ENCODE data around the gene SV2A.
"Not testable (repeated sequence)": the region's sequence is repeated elsewhere in the genome, so short reads cannot be mapped to it uniquely, and the experiment has no call there.

The SV2A gene, protein sequence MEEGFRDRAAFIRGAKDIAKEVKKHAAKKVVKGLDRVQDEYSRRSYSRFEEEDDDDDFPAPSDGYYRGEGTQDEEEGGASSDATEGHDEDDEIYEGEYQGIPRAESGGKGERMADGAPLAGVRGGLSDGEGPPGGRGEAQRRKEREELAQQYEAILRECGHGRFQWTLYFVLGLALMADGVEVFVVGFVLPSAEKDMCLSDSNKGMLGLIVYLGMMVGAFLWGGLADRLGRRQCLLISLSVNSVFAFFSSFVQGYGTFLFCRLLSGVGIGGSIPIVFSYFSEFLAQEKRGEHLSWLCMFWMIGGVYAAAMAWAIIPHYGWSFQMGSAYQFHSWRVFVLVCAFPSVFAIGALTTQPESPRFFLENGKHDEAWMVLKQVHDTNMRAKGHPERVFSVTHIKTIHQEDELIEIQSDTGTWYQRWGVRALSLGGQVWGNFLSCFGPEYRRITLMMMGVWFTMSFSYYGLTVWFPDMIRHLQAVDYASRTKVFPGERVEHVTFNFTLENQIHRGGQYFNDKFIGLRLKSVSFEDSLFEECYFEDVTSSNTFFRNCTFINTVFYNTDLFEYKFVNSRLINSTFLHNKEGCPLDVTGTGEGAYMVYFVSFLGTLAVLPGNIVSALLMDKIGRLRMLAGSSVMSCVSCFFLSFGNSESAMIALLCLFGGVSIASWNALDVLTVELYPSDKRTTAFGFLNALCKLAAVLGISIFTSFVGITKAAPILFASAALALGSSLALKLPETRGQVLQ

DNA sequence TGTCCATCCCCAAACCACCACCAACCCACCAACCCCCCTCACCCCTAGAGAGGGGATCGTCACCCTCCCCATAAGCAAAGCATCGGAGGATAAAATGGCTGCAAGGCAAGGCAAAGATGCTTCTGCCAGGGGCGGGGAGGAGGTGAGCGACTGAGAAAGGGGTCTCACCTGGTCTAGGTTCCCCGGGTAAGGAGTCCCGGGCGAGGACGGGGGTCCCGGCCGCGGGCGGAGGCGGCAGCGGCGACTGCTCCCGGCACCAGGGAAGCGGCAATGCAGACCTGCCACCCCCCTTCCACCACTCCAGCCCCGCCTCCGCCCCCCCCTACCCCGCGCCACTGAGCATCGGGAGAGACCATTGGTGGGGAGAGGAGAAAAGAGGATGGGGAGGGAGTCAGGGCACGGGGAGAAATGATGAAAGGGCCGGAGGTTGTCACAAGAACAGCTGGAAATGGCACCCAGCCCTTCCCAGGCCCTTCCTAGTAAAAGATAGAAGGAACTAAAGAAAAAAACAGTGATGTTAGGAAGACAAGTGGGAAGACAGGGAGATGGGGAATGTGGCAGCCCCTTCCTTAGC is at the start of gene SV2A:
SV2A (minus strand) TSS at position 274 of the 574 bp plus-strand sequence. CDS start 4,004 bp downstream, outside the sequence.
- DNase-seq: peak; percentile 47

DNA sequence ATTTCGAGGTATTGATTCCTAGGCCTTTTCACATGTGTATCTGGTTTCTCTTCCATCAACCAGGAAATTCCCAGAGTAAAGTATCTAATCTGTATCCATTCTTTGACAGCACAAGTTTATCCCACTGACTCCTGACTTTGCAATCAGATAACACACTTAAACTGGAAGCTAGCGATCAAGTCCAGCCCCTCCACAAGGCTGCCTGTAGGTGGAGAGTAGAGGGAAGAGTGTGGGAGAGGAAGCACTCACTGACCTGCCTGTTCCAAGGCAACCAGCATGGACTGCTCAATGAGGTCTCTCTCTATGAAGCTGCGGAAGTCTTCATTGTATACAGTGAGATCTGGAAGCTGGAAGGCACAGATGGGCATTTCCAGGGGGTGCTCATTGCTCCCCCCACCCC is 49.4 kb upstream of the SV2A start:
- DNase-seq: no peak

DNA sequence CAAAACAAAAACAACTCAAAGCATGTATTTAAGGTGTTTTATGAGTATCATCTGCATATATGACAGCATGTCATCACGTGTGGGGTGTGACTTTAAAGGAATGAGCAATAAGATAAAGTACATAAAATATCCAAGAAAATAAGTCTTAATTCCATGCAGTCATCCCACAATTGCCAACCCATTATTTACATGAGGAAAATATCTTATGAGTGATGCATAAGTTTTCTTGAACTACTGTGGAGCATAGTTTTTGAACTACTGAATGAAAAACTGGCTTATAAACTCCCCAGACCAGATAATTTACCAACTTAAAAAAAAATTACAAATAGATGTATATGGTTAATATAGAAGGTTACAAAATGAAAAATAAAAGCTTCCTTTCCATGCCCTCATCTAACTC is 48.8 kb upstream of the SV2A start:
- no peak for DNase-seq

DNA sequence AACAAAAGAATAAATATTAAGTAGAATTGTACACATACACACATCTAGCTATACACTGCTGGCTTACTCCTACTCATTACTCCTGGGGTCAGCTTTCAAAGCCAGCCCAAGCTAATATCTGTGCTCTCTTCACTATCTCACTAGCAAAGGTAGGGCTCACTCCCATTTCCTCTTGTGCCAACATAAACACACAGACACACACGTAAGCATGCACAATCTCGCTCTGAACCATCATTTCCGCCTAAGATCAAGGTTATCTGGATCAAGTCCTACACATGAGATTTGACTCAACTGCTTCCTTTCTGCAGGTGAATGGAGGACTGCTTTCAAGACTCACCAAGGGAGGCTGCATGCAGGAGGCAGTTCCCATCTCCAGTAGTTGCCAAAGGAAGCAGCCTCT is 47.8 kb upstream of the SV2A start:
- no peak for DNase-seq

DNA sequence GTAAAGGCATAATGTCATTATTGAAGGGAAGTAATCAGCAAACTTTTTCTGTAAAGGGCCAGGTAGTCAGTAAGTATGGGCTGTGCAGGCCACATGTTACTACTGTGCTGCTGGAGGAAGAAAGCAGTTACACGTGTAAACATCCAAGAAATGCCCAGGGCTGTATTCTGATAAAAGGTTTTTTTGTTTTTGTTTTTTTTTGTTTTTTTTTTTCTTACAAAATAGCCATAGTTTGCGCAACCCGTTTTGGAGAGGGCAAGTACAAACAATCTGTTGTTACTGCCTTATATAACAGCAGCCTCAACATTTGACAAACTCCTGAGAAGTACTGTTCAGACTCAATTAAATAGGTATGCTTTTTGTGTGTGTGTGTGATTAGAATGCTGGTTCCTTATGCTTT is 45.7 kb upstream of the SV2A start:
- no peak for DNase-seq

DNA sequence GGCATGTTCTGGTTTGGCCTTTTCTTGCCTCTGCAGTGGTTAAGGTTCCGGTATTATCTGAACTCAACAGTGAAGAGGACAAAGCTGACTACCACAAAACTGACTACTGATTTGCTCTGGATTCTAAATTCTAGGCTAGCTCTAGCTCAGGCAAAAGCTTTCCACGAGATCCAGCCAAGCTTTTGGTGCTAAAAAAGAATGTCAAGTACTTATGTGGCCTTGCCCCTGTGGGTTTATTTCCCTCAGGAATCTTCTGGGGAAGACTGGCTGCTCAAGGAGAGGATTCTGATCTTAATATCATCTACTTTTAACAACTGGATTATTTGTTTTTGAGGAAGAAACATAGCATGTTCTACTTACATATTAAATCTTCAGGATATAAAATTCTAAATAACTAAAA is 45.1 kb upstream of the SV2A start:
- DNase-seq: no peak

DNA sequence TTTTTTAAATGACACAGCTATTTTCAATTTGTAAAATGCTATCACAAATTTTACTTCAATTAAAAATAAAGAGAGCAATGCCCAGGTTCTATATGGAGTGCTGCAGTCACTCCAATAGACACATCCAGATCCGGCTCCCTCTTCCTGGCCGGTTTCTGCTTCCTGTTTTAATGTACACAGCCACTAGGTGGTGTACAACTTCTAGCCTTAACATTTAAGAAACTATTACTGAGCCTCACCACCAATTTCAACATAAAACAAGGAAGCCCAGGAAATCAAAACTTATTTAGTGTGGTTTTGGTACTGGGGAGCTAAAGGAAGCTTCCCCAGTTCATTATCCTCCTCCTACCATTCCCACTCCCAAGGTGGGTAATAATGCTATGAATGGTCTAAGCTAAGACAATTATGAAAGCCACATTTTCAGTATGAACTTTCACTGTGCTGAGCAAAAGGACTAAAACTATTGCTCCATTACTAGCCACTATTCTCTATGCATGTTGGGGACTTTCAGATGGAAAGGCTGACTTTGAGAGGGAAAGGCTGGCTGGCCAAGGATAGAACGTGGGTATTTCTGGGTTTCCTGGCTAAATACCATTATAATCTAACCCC is 44.5 kb upstream of the SV2A start:
- DNase-seq: peak; percentile 14

DNA sequence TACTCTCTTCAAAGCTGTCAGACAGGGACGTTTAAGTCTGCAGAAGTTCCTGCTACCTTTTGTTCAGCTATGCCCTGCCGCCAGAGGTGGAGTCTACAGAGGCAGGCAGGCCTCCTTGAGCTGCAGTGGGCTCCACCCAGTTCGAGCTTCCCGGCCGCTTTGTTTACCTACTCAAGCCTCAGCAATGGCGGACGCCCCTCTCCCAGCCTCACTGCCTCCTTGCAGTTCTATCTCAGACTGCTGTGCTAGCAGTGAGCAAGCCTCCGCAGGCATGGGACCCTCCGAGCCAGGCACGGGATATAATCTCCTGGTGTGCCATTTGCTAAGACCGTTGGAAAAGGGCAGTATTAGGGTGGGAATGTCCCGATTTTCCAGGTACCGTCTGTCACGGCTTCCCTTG is 39.9 kb upstream of the SV2A start:
- not testable (repeated sequence) for DNase-seq

DNA sequence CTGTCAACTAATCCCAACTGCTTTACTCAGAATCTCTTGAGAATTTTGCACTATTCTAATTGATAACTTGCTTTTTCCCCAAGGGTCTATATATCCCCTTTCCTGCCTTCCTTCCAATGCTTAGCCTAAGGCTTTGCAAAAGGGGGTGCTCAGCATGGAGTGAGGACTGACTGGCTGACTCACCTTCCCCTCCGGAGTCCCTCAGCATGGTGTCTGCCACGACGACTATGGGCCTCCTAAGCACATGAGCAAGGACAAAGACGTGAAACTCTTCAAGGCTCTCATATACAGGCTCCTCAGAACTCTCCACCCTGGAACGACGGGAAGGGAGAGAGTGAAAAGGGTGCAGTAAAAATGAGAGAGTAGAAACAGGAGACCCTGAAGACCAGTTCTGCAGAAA is 32.3 kb upstream of the SV2A start:
- no peak for DNase-seq

DNA sequence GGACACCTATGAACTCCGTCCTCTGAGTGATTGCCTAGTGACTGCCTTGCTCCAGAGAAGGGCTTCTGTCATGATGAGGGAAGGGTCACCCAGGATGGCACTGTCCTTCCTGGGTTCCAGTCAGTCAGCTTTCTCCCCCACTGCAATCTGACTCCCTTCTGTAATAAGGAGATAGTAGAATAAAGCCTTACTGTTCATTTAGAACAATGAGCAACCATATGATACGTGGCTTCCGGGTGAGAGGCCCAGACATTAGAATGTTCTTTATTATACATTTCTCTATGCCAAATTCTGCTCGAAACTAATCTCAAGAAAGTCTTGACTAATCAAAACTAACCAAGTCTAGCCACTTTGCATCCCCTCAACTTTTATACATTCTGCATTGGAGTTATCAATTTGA is 27.6 kb upstream of the SV2A start:
- no peak for DNase-seq

DNA sequence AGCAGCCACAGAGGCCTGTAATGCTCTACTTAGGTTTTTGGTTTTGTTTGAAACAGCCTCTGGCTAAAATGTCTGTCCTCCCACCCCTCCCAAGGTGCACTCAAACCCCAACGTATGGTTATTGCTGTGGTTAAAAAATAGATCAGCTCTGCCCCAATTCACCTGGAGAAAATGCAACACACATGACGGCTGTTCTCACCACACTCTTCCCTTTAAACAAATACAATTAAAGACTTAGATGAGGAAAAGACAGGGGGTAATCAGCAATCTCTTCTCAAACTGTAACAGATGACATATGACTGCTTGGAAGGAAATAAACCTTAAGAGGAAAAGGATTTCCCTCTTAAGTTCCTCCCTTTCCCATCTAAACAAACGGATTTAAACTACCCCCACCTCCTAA is 25.2 kb upstream of the SV2A start:
- no peak for DNase-seq

DNA sequence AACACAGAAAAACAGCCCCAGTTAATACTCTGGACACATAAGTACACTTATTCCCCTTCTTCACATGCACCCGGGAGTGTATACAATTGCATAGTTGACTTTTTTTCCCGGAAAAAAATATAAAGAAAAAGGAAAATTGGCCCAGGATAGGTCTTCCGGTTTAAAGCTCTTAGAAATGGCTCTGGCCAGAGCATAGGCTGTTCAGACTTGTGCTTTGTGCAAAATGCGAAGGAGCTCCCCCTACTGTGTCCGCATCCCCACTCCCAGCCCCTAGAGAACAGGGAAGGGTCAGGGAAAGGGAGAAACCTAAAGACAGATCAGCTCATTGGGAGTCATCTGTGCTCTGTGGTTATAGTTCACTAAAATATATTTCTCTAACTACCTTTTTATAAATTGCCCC is 24.6 kb upstream of the SV2A start:
- no peak for DNase-seq

DNA sequence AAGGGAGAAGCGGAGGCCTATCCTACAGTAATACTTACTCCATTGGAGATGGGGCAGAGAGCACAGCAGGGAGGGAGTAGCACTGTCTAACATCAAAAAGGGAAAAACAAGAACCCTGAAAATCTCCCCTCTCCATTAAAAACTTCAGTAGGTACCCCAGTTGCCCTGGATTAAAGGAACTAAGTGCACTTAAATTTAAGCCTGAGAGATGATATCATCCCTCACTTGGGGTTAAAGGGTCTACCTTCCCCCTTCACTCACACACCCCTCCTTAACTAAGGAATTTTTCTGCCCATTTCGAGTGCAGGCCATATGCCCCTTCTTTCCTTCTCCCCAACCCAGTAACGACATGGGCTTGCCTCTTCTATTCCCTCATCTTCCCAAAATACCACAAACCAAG is 22.8 kb upstream of the SV2A start:
- DNase-seq: no peak

DNA sequence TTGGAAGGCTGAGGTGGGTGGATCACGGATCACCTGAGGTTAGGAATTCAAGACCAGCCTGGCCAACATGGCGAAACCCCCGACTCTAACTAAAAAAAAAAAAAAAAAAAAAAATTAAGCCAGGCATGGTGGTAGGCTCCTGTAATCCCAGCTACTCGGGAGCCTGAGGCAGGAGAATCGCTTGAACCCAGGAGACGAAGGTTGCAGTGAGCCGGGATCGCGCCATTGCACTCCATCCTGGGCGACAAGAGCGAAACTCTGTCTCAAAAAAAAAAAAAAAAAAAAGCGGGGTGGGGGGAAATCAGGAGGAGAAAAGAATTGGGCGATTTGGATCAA is 21.0 kb upstream of the SV2A start:
- not testable (repeated sequence) for DNase-seq

DNA sequence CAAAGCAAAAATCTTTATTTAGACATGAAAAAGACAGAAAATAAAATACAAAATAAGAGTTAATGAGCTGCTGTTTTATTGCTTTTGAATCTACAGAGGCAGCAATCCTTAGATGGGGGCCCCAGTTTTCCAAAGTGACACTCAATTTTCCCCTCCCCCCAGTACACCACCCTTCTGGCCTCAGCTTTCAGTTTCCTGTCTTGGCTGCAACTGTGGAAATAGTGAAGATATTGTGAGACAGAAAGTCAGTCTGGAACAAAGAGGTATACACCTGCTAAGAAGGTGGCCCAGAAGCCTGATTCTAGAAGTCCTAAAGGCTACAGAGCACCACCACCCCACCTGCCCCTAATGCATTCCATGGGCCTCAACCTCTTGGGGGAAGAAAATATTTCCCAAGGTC is 20.1 kb upstream of the SV2A start:
- DNase-seq: no peak

DNA sequence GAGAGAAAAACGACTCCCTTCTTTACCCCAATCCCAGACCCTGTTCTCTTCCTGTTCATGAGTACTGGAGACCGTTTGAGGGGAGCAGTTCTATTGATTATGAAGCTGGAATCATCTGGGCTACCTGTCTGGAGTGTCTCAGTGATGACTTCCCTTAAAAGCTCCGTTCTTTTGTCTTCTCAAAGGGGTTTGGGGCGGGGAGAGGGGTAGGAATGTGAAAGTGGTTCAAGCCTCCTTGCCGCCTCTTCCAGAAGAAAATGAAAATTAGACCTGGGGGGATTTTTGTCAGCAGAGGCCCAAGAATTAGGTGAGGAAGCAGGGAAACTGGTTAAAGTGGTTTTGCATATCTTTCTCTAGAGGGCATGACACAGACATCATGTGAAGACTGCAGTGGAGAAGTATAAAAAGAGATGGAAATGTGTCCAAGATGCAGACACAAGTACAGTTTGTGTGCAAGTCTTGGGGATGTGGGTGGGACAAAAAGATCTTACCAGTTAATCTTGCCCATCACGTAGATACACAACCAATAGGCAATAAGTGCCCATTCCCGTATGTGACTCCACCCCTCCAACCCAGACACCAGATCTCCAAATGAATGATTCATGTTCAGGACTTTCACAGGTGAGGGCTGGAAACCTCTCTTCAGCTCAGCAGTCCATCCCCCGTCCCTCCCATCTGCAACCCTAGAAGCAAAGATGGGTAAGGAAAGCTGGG is 19.5 kb upstream of the SV2A start:
- no peak for DNase-seq

DNA sequence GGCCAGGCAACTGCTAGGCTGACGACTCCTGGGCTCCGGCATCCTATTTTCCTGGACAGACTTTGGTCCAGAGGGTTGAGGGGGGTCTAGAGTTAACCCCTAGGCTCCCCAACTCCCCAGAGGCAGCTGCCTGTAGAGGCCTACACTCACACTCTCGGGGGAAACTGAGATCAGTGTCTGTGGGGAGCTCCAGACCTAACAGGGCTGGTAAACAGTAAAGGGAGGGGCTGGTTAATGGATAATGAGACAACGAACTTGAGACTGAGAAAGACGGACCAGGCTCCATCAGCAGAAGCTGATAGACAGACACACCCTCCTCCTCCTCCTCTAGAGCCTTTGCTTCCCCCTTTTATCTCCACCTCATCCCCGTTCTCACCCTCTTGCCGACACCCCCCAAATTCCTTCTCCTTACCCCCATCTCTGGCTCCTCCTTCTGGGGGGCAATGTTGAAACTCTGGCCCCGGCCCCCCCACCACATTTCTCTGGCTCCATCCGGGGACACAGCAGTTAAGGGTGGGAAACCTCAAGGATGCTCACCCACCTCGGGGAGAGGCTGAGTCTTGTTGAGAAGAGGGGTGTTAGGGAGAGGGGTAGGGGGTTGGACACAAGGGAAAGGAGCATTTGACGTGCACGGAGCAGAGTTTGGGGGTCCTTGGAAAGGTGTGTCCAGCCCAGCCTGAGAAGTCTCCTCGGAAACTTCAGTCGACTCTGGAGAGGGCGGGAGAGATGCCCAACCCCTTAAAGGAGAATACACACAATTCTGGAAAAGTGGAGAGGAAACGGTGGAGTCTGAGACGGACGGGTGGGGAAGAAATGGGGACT is 18.7 kb upstream of the SV2A start, which contains the start of gene MTMR11:
MTMR11 (minus strand) TSS at position 710 of the 822 bp plus-strand sequence; CDS start at position 478, 232 bp downstream.
- DNase-seq: no peak

DNA sequence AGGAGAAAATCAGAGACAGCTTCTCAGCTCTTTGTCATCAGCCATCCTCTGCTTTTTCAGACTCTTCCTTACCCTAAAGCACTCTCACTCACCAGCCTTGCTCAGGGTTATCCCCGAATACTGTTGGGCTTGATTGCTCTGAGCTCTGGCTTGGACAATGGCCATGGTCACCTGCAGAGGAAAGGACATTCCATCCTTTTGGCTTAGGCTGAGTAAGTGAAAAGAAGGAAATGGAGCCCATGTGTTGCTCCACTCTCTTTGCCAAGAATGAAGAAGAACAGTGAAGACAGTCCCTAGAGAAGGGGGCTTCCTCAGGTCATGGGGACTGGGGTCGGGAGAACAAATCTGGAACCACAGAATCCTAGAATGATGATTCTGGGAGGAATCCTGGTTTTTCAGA is 16.7 kb upstream of the SV2A start:
- DNase-seq: no peak

DNA sequence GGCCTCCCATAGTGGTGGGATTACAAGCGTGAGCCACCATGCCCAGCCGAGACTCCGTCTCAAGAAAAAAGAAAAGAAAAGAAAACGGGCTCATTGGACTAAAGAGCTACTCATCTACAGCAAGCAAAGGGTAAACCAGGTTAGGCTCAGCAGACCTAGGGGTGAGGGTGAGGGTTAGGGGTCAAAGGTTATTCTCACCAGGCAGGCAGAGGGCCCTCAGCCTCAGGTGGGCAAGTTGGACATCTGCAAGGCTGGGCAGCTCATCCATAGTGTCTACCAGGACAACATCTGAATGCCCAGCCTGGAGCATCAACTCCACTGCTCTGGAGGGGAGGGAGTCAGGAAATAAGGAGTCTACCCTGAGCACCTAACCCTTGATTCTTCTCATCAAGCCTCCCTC is 15.6 kb upstream of the SV2A start:
- no peak for DNase-seq

DNA sequence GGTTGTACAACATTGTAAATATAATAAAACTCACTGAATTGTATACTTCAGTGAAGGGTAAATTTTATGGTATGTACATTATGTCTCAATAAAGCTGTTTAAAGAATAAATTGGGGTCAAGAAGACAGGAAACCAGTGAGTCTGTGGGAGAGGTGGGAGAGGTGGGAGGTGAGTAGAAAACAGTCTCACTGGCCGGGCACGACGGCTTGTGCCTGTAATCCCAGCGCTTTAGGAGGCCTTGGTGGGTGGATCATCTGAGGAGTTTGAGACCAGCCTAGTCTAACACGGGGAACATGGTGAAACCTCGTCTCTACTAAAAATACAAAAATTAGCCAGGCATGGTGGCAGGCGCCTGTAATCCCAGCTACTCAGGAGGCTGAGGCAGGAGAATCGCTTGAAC is 14.8 kb upstream of the SV2A start:
- DNase-seq: no peak

DNA sequence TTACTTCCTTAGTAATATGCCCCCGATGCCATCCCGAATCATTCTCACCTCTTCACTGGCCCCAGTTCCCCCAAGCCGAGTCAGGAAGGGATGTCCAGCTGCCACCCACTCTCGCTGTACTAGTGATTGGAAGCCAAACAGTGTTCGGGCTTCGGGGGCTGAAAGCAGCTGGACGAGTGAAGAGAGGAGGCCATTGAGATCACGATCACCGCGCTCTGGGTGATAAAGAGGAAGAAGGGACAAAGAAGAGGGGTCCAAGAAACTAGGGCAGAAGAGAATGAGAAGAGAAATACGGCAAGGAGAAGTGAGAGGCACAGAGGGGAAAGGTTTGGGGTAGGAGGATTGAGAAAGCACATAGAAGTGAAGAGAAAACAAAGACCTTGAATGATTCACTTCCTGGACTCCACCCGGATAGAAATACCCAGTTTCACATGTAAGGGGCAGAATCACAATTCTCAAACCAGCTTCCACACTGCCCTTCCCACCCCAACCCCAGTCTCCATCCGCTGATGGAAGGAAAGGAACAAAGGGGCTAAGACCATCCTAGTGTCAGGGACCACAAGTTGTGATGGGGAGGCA is 13.7 kb upstream of the SV2A start:
- DNase-seq: no peak

DNA sequence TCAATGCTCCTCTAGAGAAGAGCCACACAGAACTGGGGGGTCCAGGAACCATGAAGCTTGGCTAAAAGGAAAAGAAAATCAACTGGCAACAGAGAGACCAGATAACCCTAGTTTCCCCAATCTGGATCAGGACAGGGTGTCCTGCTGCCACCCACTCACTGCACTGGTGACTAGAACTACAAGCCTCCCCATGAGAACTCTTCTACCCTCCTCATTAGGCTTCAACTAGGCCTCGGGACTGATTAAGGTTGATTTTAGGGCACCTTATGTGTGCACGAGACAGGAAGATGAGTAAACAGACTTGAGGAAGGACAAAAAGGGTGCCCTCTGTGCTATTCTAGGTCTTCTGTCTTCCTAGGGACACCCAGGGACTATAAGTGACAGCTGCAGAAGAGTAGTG is 12.2 kb upstream of the SV2A start:
- no peak for DNase-seq
